GM18511 (cell line): ENCODE data around the gene PLA2R1.
"Not testable (repeated sequence)": the region's sequence is repeated elsewhere in the genome, so short reads cannot be mapped to it uniquely, and the experiment has no call there.

Experiments
- ATAC-seq: cut with Tn5 transposase; IDR thresholded peaks from one replicate; pipeline ENCODE4 v1.9.1; 2021; ENCODE audit warnings: mild to moderate bottlenecking, moderate library complexity; ENCODE audit not compliant: unreplicated experiment

The PLA2R1 gene

DNA sequence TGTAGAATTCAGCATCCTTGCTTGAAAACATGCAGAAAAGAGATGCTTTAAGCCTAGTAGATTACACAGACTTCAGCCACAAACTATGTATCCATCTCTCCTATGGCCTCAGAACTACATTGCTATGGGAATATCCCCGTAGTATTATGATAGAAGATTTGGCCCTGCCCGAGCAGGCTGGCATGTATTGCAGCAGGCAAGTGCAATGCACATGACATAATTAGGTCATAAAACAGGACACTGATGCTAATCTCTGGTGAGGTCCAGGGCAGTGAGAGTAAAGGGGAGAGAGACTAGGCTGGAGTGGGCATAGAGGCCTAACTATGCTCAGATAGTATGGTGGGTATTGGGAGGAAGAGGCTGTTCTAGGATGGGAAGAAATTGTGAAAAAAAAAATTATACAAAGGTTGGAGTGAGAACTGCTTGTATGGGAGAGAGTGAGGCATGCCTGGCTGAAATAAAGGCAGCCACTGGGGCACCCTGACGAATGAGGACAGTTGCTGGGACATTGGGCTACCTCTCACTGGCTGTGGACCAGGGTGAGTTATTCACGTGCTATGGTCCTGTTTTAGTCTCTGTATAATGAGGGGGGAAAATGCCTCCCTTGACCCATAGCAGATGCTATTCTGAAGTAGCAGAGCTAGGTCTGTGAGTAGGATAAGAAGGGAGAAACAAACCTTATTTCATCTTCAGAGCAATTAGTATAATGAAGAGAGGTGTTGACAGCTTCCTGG lies 1.6 kb upstream of the PLA2R1 start:
- ATAC-seq = no peak

DNA sequence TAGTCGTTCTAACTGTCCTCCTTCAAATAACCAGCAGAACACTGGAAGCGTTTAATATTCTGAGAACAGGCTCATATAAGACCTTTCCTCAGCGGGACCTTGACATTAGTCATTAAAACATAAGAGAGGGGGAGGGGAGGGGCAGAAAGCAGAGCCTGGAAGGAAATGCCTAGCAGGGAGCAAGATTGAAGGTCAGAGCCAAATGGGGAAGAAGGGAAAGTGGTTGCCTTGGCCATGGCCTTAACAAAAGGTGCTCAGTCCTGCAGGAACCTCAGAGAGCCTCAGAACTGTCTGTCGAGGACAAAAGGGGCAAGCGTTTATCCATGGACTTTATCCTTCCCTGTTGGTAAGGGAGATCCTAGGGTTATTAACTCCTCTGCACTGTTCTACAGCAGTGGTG lies 856 bp upstream of the PLA2R1 start:
- no peak for ATAC-seq

DNA sequence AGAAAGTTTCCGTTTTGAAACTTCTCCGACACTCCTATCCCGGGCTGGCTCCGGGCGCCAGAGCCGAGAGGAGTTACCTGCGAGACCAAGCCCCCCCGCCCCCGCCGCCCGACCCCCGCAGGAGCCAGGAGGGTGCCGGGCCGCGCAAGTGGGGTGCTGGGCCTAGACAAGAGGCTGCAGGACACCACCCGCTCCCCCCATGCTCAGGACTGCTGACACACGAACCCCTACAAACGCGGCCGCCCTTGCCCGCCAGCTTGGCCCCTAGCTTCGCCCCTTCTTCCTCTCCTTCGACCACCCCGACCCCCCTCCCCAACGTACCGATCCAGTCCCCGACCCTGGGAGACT lies 497 bp downstream of the PLA2R1 start:
- no peak for ATAC-seq

DNA sequence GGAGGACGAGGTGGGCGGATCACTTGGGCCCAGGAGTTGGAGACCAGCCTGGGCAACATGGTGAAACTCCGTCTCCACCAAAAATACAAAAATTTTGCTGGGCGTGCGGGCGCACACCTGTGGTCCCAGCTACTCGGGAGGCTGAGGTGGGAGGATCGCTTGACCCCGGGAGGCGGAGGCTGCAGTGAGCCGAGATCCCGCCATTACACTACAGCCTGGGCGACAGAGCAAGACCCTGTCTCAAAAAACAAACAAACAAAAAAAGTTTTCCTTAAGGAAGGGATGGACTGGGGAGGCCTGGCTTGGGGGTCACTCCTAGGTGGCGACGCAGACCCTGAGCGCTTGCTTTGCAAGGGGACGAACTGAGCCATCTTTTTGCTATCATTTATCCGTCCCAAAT lies 882 bp downstream of the PLA2R1 start:
- no peak for ATAC-seq

DNA sequence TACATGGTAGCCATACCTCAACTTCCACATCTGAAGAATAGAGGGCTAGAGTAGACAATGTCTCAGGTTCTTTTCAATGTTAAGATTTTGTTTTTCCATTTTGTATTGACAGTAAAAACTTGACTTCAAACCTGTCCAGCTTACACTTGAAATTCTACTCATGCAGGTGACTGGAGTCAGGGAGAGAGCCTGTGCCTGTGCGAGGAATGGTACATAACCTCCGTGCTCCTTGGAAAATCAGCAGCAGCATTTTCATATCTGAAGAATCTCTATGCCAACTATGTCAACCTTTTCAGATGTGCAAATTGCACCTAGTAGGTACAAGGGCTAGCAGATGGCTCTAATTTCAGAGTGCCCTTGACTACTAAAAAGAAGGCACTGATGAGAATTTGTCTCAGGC lies 2.1 kb downstream of the PLA2R1 start:
- ATAC-seq = no peak

DNA sequence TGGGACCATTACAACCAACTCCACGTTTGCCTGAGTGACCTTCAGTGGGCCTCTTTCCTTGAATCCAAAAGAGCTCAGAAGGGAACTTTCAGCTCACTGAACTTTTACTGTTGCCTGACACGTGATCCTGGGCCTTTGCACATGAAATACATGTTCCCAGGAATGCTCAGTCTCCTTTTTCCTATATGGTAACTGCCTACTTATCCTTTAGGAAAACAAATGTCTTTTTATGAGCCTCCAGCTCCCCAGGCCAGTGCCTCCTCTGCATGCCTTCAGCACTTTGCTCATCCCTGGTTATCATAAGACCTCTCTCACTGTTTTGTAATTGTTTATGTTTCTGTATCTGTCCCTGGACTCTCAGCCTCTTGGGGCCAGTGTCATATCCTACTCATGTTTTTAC lies 5.1 kb downstream of the PLA2R1 start:
- ATAC-seq = no peak

DNA sequence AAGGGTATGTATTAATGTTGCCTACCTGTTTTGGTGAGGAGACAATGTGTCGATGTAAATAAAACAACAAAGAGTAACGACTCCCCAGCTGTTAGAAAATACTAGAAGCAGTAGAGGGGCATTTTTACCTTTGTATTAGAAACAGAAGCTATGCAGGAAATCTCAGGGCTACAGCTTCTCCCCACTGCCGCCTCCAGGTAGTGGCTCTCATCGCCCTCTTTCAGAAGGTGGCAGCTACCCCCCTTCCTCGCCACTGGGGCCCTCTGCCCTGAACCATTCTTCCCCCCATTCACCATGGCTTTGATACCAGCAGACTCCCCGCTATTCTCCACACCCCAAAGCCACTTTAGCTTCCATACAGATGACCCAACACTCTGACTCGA lies 6.7 kb downstream of the PLA2R1 start:
- ATAC-seq = no peak

DNA sequence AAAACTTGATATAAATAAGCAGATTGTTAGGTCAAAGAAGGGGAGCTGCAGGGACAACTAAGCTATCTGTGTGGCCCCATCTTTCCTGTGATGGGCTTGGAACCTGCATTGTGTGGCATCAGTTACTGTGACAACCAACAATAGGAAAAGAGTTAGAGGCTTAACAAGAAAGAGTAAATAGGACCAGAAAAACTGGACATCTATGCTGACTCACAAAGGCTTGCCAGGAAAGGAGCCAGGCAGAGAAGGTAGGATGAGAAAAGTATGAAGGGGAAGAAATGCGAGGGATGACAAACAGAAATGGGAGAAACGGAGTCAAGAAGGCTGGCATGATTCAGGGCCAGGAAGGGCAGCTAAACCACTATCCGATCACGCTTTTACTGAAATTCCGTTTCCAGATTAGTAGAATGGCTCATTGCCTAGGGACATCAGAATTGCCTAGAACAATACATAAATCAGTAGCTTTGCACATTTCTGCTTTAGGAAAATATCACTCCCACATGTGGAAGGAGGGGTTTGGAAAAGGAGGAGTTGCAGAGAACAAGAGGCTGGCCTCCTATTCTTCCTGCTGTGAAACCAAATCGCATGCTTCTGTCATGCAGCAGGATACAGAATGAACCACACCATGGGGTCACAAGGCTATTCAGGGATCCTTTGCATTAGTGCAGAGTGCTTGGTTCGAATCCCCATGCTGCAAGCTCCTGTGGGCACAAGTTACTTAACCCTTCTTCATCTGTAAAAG lies 7.3 kb downstream of the PLA2R1 start:
- ATAC-seq = no peak

DNA sequence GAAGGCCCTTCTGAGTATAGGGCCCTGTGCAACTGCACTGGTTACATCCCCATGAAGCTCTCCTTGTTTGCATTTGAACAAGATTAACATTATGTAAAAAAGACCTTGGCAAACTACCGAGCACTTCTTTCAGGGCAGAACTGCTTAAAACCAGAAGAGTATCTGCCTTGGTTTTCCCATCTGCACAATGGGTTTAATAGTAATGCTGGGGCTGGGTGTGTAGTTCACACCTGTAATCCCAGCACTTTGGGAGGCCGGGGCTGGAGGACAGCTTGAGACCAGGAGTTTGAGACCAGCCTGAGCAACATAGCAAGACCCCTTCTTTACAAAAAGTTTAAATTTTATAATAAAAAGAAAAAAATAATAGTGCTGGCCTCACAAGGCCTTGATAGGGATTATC lies 8.5 kb downstream of the PLA2R1 start:
- ATAC-seq = no peak

DNA sequence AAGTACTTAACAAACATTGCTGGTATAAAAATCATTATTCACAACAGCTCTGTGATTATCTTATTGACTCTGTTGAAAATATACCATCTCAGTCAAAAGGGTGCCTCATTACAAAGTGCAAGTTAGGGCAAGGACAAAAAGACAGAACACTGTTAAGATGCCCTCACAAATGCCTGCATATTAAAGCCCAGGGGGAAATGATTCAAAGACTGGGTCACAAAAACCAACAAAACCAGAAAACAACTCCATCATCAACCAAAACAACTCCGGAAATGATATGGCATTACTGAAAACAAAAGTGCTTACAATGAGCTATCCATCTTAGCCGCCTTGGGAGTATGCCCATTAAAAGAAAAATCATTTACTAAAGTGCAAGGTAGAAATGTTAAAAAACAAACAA lies 9.9 kb downstream of the PLA2R1 start:
- ATAC-seq = no peak

DNA sequence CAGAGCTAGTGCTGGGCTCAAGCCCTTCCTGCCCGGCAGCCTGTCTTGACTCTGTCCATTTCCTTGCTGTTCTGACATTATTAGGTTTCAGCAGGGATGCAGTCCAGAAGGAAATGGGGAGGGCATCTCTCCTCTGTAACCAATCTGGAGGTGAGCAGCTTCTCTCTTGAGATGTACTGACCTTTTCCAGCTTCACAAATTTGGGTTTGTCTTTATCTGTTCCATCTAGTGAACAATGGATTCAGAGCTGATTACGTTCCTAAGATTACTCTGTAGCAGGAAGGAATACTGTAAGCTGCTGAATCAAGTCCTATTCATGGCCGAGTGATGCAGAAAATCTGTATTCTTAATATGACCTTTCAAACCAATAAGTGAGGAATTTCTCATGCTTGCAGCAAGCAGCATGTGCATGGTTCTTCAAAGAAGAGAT lies 11.0 kb downstream of the PLA2R1 start:
- ATAC-seq = no peak

DNA sequence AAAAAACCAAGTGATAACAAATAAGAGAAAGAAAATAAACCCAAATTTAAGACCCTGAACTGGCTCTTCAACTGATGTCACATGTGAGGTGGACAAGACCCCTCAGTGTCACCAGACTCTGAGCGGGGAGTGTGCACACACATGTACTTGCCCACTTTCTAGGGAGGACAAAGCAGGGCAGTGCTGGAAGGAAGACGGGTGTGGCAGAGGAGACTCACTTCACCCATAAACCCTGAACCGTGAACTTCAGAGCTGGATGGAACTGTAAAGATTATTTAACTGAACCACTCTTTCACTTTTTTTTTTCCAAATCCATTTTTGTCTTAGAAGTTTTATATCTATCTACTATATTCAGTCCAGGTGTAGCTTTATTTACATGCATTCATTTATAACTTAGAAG lies 12.3 kb downstream of the PLA2R1 start:
- ATAC-seq = no peak

DNA sequence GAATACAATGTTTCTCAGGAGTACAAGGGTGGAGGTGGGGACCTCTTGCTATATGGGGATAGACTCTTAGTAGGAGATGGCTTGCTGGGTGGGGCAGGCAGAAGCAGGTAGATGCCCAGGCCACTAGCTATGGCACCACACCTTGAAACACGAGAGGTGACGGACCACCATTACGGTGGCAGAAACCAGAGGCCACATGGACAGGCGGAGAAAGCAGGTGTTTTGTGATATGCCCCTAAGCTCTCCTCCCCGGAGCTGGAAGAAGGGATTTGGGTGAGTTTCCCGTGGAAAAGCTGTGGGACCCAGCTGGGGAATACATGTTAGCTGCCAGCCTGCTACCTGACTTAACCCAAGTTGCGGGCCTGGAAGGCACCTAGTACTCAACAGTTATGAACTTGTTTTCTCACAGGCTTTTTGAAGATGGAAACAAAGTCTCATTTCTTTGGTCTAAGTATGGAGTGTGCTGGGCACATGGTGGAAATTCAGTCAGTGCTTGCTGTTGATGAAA lies 16.7 kb downstream of the PLA2R1 start:
- ATAC-seq = no peak

DNA sequence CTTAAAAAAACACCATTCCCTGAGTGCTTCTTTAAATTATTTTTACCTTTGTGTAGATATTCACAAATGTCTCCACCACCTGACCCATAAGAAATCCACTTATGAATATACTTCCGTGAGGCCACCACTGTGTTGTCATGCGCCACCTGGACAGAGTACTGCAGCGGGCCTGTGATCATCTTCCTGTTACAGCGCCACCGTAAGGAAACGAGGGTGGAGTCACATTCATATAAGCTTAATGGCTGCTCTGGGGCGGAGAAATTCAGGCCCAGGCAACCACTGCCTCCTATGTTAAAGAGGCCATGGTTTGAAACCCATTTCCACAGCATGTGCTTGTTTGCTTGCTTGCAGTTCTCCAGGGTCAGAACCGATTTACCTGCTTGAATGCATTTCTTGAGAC lies 17.7 kb downstream of the PLA2R1 start:
- no peak for ATAC-seq

DNA sequence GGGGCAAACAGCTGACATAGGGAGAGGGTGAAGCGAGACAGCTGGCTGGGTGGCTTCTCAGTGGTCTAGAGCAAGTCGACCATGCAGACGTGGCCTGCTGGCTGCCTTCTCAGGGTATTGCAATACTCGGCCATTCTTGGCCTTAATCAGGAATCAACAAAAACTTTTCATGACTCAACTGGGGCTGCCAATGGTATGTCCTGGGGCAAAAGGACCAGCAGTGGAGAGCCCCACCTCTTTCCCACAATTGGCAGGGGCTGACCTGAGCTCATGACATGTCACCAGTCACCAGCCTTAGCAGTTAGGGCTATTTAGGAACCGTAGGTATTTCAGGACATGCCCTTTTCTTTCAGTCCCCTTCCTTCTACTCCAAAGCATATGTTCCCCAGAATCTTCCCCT lies 19.1 kb downstream of the PLA2R1 start:
- ATAC-seq = no peak

DNA sequence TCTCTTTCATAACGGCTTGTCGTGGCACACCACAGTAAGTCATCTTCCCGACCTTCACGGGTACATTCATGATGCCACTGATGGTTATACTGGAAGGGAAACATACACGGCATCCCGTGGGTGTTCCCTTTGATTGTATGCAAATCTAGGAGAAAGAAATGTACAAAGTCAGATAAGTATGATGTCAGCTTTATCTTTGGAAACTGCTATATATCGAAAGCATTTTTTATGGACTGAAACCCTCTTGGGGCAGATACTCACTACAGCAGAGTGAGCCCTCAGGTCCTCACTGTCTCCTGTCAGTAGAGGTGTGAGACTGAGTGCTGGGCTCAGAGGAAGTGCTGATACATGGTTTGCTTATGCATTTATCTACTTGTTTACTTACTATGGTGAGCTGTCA lies 20.4 kb downstream of the PLA2R1 start:
- no peak for ATAC-seq

DNA sequence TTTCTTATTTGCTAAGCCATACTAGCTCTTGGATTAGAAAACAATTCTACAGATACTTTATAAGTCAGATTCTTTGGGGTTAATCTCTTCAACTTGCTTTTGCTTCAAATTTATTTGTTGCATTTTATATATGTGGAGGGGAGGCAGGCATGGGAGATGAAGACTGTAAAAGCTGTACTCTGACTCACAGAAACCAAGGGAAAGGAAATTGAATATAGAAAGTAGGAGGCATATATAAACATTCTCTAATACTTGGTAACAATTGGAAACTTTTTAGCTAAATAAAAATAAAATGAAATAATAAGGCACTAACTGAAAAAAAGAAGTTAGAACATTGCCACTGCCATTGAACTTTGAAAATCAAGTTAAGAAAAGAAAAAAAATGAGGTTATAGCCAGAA lies 21.3 kb downstream of the PLA2R1 start:
- no peak for ATAC-seq

DNA sequence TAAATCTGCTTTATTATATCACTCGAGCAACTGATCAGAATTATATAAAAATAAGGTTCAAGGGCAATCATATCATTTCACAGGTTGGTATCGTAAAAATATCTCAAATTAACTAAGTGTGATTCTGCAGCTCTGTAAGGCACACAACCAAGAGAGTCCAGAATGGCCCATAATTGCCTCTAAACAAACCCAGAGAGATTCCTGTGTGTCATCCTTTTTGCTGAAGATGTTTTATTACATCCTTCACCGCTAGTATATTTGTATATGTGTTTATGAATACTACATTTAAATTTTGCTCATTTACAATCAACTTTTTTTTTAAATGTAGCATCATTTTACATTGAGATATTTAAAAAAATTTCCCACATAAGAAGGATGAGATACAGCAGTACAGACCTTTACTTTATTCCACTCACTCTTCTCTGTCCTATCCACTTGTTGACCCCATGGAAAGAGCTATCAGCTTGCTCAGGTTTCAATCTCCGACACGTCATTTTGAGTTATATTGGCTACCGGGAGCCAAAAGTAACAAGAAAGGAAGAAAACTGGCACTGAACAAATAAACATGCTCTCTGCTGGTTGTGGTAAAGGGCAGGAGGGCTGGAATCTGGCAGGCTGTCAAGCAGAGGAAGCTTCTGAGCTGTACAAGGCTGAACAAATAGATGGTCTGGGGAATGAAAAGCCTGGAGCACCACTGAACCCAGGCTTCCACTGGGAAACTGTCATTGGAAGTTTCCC lies 23.1 kb downstream of the PLA2R1 start:
- no peak for ATAC-seq

DNA sequence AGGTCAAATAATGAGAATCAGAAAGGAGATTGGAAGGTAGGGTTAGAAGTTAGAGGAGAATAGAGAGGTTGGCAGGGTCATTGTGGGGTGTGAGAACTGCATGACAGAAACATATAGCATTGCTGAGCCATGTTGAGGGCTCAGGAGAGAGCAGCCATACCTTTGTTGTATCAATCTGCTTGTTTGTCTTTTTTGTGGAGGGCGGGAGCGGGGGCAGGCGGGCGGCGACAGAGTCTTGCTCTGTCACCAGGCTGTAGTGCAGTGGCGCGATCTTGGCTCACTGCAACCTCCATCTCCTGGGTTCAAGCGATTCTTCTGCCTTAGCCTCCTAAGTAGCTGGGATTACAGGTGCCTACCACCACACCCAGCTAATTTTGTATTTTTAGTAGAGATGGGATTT lies 23.8 kb downstream of the PLA2R1 start:
- ATAC-seq = not testable (repeated sequence)

DNA sequence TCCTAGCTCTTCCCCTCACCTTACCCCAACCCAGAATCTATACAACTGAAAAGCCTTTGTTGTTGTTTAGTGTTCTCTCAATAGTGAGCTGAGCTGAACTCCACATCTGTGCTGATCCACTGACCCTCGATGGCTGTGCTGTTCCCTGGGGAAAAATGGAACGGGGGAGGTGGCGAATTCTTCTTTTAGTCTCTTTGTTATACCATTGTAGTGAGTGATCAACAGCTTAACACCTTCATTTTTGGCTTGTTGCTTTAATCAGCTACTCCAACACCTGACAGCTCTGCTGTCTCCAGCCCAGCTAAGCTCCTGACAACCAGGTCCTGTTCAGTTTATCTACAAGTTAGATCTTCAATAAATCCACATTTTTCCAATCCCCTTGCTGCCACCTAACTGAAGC lies 25.7 kb downstream of the PLA2R1 start:
- no peak for ATAC-seq

DNA sequence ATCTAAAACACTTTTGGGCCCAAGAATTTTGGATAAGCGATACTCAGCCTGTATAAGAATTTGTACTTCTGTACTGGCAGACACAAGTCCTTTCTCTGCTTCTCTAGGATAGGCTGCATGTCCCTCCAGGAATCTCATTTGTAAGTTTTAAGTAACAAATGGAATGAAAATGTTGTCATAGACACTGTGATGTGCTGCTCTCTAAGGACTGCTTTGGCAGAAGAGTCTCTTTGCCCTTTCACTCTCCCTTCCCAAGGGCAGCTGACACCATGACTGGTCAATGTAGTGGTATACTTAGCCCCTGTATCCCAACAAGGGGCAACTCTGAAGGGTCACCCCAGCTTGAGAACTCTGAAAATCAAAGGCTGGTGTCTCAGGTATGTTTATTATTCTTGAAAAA lies 27.3 kb downstream of the PLA2R1 start:
- ATAC-seq = no peak

DNA sequence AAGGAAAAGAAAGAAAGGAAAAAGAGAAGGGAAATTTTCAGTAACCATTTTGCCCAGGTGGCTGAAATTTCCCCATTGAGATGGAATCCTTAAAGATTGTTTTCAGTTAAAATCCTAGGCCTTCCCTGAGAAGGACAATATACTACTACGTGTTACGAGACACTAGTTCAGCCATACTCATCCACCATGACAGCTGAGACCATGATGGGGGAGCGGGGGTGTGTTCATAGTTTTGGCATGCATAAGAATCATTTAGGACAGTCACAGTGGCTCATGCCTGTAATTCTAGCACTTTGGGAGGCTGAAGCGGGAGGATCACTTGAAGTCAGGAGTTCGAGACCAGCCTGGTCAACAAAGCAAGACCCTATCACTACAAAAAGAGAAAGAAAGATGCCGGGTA lies 28.0 kb downstream of the PLA2R1 start:
- ATAC-seq = no peak
